ENCODE measurements around the gene B3GNT7. TPM values are rescaled to one million over a fixed set of nuclear protein-coding genes. Genes with fewer than 3 reads are reported as not detected.

The B3GNT7 gene
- total RNA-seq, 1 donor from 2014 or later = not detected

- DNase-seq = no peak
- Mint-ChIP-seq H3K4me3 (no peak overlapping the region), H3K27me3 (peaks cover 7% of the 10 kb centered on the region), H3K9me3 (peaks cover 19% of the 10 kb centered on the region), H3K4me1 (no peaks in the 10 kb centered on the region), H3K27ac (no peak overlapping the region), H3K36me3 (ENCODE audit: low read depth) (no peaks in the 10 kb centered on the region)
- intact Hi-C loops (cut with micrococcal nuclease) = no loop called here
Measured at GRCh38 chr2:231384970-231385369, 10.5 kb upstream of the B3GNT7 start.

DNA sequence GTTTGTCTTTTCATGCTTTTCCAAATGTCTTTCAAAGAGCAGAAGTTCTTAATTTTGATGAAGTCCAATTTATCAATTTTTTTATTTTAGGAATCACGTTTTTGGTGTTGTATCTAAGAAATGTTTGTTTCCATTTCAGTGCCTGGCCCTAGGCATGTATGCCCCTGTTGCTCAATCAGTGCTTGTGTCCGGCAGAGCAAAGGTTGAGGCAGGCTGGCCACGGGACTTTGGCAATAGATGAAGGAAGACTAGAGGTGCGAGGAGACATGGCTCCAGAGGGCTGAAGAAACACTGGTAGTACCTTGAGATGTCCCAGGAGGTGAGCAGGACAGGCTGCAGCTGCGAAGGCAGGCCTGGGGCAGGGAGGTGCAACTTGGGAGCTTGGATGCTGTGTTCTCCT, 10.1 kb upstream of the B3GNT7 start:
- Mint-ChIP-seq H3K27me3 (peaks cover 7% of the 10 kb centered on the region), H3K9me3 (peaks cover 19% of the 10 kb centered on the region), H3K27ac (no peak overlapping the region), H3K36me3 (ENCODE audit: low read depth) (no peaks in the 10 kb centered on the region), H3K4me1 (no peaks in the 10 kb centered on the region), H3K4me3 (no peak overlapping the region)
- DNase-seq = no peak
- intact Hi-C loops (cut with micrococcal nuclease) = no loop called here

DNA sequence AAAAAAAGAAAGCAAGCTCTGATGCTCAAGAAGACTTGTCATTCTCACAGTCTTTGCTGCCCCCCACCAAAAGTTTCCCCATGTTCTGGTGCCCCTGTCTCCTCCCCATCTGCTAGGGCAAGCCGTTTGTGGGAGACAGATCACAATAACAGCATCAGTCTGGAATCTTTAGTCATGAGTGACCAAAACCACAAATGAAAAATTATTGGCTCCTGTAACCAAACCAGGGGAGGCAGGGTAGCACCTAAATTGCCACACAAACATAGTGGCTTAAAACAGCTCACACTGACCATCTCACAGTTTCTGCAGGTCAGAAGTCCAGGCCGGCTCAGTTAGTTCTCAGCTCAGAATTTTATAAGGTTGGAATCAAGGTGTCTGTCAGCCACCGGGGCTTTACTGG, 9.1 kb upstream of the B3GNT7 start:
- no peaks in the 10 kb centered on the region for H3K36me3 Mint-ChIP-seq (ENCODE audit: low read depth)
- H3K4me1 Mint-ChIP-seq = no peaks in the 10 kb centered on the region
- H3K4me3 Mint-ChIP-seq = no peak overlapping the region
- no peak overlapping the region for H3K27ac Mint-ChIP-seq
- intact Hi-C loops (cut with micrococcal nuclease) = no loop called here
- H3K27me3 Mint-ChIP-seq = peaks cover 7% of the 10 kb centered on the region
- no peak for DNase-seq
- peaks cover 19% of the 10 kb centered on the region for H3K9me3 Mint-ChIP-seq

GRCh38 chr2:231387904-231388724, 7.4 kb upstream of the B3GNT7 start:
- intact Hi-C loops (cut with micrococcal nuclease) = no loop called here
- Mint-ChIP-seq H3K4me1 (peaks cover 2% of the 10 kb centered on the region), H3K4me3 (no peak overlapping the region), H3K9me3 (peaks cover 19% of the 10 kb centered on the region), H3K27me3 (peaks cover 10% of the 10 kb centered on the region), H3K36me3 (ENCODE audit: low read depth) (no peaks in the 10 kb centered on the region), H3K27ac (no peak overlapping the region)
- DNase-seq = no peak

GRCh38 chr2:231388725-231389346, 6.7 kb upstream of the B3GNT7 start:
- H3K4me3 Mint-ChIP-seq = no peak overlapping the region
- H3K4me1 Mint-ChIP-seq = peaks cover 8% of the 10 kb centered on the region
- H3K9me3 Mint-ChIP-seq = peaks cover 17% of the 10 kb centered on the region
- no peak overlapping the region for H3K27ac Mint-ChIP-seq
- no peak for DNase-seq
- intact Hi-C loops (cut with micrococcal nuclease) = no loop called here
- no peaks in the 10 kb centered on the region for H3K36me3 Mint-ChIP-seq (ENCODE audit: low read depth)
- peaks cover 15% of the 10 kb centered on the region for H3K27me3 Mint-ChIP-seq

- no peak overlapping the region for H3K4me3 Mint-ChIP-seq
- H3K36me3 Mint-ChIP-seq (ENCODE audit: low read depth) = no peaks in the 10 kb centered on the region
- peaks cover 6% of the 10 kb centered on the region for H3K9me3 Mint-ChIP-seq
- intact Hi-C loops (cut with micrococcal nuclease) = no loop called here
- no peak overlapping the region for H3K27ac Mint-ChIP-seq
- H3K4me1 Mint-ChIP-seq = peaks cover 13% of the 10 kb centered on the region
- no peak for DNase-seq
- H3K27me3 Mint-ChIP-seq = peaks cover 26% of the 10 kb centered on the region
Measured at GRCh38 chr2:231390667-231391066, 4.8 kb upstream of the B3GNT7 start.

DNA sequence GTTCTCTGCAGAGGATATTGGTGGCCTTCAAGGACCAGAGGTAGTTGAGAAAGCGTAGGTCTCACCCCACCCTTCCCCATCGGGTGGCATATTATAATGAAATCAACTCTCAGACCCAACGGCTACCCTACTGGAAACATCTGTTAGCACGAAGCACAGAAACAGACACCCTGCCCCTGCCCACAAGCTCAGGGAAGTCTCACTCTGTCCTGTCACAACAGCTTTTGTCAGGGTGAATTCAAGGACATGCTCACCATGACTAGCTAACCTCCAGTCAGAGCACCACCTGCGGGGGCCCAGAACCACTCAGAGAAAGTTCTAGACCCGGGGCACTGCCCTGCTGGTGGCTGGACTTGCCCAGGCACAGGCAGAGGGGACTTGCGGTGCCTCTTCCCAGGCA, 3.5 kb upstream of the B3GNT7 start:
- intact Hi-C loops (cut with micrococcal nuclease) = no loop called here
- Mint-ChIP-seq H3K4me1 (peaks cover 13% of the 10 kb centered on the region), H3K9me3 (no peaks in the 10 kb centered on the region), H3K4me3 (no peak overlapping the region), H3K36me3 (ENCODE audit: low read depth) (no peaks in the 10 kb centered on the region), H3K27ac (no peak overlapping the region), H3K27me3 (peaks cover 27% of the 10 kb centered on the region)
- no peak for DNase-seq

- intact Hi-C loops (cut with micrococcal nuclease) = no loop called here
- DNase-seq = no peak
- H3K4me3 Mint-ChIP-seq = no peak overlapping the region
- H3K27me3 Mint-ChIP-seq = peaks cover 30% of the 10 kb centered on the region
- no peaks in the 10 kb centered on the region for H3K36me3 Mint-ChIP-seq (ENCODE audit: low read depth)
- H3K9me3 Mint-ChIP-seq = no peaks in the 10 kb centered on the region
- no peak overlapping the region for H3K27ac Mint-ChIP-seq
- H3K4me1 Mint-ChIP-seq = peaks cover 13% of the 10 kb centered on the region
Measured at GRCh38 chr2:231392431-231393148, 2.9 kb upstream of the B3GNT7 start.

GRCh38 chr2:231393149-231394131, 2.1 kb upstream of the B3GNT7 start:
- Mint-ChIP-seq H3K4me3 (peak overlapping the region; percentile 33), H3K27ac (peak overlapping the region; percentile 78)
- intact Hi-C loops (cut with micrococcal nuclease) = no loop called here

DNA sequence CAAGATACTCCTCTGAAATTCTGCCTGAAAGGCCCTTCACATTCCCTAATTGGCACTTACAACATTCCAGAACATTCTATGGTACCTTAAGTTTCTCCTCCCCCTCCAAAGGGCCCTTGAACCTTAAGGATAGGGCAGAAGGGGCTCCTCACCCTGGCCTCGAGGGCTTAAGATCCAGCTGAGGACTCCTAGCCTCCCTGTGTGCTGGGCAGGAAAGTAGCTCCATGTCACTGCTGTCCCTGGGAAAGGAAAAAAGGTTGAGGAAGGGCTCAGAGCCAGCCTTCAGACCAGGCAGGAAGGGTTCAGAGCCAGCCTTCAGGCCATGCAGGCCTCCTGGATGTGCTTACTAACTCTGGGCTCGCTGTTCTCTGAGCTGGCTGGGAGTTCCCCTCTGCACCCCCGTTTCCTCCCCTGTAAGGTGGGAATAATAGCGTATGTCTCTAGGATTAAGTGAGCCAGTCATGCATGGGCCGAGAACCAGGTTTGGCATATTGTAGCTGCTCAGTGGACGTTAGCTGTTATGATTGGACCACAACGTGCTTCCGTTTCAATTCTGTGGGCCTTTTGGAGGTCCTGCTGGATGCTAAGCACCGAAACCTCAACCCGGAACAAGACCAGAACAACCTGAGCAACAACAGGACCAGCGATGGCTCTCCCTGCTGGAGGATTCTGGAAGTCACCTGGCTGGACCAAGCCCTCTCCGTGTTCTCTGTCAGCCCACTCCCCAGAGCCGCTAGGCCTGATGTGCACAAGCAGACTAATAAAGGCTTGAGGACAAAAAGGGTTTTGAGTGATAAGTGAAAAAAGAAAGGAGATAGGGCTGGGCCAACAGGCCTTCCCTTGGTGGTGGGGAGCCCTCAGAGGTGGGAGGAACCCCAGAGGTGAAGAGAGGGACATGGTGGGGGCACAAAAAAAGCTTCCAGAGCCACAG, 1.0 kb upstream of the B3GNT7 start:
- H3K4me3 Mint-ChIP-seq = peak overlapping the region; percentile 32
- H3K9me3 Mint-ChIP-seq = no peaks in the 10 kb centered on the region
- no peaks in the 10 kb centered on the region for H3K36me3 Mint-ChIP-seq (ENCODE audit: low read depth)
- H3K27ac Mint-ChIP-seq = no peak overlapping the region
- H3K27me3 Mint-ChIP-seq = peaks cover 31% of the 10 kb centered on the region
- peaks cover 13% of the 10 kb centered on the region for H3K4me1 Mint-ChIP-seq
- intact Hi-C loops (cut with micrococcal nuclease) = no loop called here
- DNase-seq = no peak

More at GRCh38 chr2:231393149-231394131, 2.1 kb upstream of the B3GNT7 start:
- Mint-ChIP-seq H3K9me3 (no peaks in the 10 kb centered on the region), H3K4me1 (peaks cover 13% of the 10 kb centered on the region), H3K27me3 (peaks cover 31% of the 10 kb centered on the region), H3K36me3 (ENCODE audit: low read depth) (no peaks in the 10 kb centered on the region)
- peak; percentile 66 for DNase-seq

DNA sequence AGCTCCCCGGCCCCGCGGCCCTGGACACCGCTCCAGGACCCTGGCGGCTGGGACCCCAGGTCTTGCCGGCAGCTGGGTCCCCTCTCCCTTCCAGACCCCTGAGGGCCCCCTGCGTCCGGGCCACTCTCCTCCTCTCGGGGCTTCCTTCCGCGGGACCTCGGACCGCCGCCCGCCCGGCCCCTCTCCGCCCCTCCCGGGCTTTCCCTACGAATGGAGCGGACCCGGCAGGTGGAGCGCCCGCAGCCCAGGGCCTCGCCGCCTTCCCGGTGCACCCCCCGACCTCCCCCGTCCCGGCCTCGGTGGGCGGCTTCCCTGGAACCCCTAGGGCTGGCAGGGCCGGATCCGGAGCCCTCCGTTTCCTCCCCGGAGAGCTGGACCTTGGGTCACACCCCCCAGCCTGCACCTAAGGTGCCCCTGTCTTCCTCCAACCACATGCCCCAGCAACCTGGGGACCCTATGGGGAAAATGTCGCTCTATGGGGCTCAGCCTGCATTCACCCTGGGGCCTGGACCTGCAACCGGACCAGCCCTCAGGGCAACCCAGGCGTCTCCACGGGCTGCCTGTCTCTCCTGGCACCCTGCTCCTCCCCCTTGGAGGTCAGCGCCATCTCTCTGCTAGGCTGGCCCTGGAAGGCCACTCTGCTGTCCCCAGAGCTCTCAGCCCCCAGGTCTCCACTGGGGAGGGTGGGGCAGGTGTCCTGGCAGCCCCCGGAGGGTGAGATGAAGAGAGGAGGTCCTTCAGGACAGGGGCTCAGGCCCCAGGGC, 730 bp downstream of the B3GNT7 start:
- intact Hi-C loops (cut with micrococcal nuclease) = no loop called here
- peaks cover 31% of the 10 kb centered on the region for H3K27me3 Mint-ChIP-seq
- no peak overlapping the region for H3K4me3 Mint-ChIP-seq
- peaks cover 13% of the 10 kb centered on the region for H3K4me1 Mint-ChIP-seq
- H3K27ac Mint-ChIP-seq = no peak overlapping the region
- DNase-seq = no peak
- no peaks in the 10 kb centered on the region for H3K36me3 Mint-ChIP-seq (ENCODE audit: low read depth)
- H3K9me3 Mint-ChIP-seq = no peaks in the 10 kb centered on the region
